Stimulated activated CD8-positive, alpha-beta memory T cell treated with anti-CD3 and anti-CD28 coated beads, Interleukin-12 subunit alpha, Interleukin-12 subunit beta, amount 100 ng/mL, for 24 hours (primary cell): ENCODE measurements around the gene ZDHHC14.

ENCODE experiments used
- DNase-seq: peaks from one replicate; pipeline ENCODE4 v3.0.0-alpha.2; 2020; ENCODE audit errors: extremely low read depth

The ZDHHC14 gene

GRCh38 chr6:157533048-157533871, 152.3 kb downstream of the ZDHHC14 start:
- no peak for DNase-seq

DNA sequence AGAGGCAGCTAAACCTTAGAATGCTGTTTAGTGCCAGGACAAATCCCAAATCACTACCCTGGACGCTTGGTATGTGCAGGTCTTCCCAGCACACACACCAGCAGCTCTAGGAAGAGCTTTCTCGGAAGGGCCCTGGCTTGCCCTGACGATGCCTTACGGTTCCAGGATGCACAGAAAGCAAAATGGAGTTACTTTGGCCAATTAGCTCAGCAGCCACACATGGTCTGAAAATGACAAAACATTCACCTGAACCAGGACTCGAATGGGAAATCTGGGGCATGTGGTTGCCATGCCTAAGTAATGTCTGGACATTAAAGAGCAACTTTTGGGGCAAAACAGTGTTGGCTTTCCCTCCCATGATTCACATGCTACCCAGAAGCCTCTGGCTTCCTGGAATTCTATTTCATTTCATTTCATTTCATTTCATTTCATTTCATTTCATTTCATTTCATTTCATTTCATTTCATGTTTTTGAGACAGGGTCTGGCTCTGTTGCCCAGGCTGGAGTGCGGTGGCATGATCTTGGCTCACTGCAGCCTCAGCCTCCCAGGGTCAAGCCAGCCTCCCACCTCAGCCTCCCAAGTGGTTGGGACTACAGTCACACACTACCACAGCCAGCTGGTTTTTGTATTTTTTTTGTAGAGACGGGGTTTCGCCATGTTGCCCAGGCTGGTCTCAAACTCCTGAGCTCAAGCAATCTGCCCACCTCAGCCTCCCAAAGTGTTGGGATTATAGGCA, 153.3 kb downstream of the ZDHHC14 start:
- no peak for DNase-seq

- no peak for DNase-seq
Observed at GRCh38 chr6:157534977-157535339, 154.0 kb downstream of the ZDHHC14 start.

- no peak for DNase-seq
Observed at GRCh38 chr6:157535340-157536222, 154.6 kb downstream of the ZDHHC14 start.

GRCh38 chr6:157536223-157536545, 155.2 kb downstream of the ZDHHC14 start:
- no peak for DNase-seq

DNA sequence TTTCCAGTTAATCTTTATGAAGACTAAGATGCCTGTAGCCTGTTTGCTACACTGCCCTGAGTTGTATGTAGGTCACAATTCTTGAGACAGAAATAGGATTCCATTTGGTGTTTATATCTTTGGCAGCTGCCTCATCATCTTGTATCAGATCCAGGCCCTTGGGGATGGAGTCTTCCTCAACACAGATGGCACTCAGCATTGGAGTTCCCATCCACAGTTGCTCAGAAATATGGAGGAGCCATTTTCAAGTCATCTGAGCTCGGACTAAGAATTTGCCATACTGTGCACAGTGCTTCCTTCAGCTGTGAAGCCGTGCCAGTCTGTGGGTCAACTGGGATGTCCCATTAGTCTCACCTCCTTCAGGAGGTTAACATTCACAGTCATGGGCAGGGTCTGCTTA, 156.6 kb downstream of the ZDHHC14 start:
- no peak for DNase-seq

DNA sequence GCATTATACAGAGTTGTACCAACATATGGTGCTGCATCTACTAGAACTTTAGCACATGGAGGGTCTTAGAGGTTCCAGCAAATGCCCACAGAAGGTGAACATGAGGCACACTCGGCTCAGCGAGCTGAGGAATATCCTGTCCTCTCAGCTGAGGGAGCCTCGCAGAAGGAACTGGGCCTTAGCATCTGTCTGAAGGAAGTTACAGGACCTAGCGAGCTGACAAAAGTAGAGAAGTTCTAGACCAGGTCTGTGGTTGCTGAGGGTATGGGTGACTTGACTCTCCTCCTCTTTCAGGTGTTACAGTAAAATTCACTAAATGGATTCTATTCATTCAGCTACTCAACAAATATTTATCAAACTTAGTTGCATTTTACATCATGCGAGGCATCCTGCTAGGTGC, 157.2 kb downstream of the ZDHHC14 start:
- no peak for DNase-seq

DNA sequence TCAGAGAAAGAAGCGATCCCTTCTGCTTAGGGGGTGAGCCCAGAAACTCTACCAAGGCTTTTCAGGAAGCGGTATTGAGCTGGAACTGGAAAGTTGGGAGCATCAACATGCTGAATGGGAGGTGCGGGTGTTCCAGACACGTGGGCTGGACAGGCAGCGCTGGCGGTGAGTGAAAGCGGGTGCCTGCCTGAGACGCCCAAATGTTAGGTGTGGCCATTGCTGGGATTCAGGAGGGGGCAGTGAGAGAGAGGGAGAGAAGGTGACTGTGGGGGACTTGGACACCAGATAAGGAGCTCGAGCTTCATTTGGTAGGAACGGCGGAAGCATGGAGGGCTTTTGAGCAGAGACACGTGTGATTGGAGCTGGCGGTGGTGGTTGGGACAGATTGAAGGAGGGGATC, 157.7 kb downstream of the ZDHHC14 start:
- no peak for DNase-seq

GRCh38 chr6:157539421-157539822, 158.4 kb downstream of the ZDHHC14 start:
- no peak for DNase-seq

GRCh38 chr6:157539900-157540752, 159.1 kb downstream of the ZDHHC14 start:
- DNase-seq: no peak

GRCh38 chr6:157541618-157542413, 160.8 kb downstream of the ZDHHC14 start:
- no peak for DNase-seq

DNA sequence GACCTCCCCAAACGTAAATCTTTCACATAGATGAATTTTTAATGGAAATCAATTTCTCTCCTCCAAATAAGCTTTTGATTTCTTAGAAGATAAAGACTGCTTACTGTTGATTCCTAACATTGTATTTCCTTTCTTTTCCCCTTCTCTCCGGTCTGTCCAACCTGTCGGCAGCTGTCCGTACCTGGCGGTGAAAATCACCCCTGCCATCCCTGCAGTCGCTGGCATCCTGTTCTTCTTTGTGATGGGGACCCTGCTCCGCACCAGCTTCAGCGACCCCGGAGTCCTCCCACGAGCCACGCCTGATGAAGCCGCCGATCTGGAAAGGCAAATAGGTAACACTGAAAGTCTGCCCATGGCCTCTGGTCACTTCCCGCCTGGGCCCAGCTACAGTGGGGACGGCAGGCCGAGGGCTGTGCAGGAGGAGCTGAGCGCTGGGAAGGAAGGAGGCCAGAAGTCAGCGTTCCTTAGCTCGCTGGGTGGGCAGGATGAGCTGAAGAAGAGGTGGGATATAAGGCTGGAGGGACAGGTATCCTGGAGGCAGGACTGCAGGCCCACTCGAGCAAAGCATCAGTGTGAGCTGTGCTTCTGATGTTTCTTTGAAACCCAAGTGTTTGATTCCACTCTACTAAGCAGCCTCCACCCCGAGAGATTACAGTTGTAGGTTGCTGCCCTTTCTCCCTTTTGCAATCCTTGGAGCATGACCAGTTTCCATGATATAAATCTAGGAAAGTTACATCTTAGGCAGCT, 161.6 kb downstream of the ZDHHC14 start:
- DNase-seq: no peak

DNA sequence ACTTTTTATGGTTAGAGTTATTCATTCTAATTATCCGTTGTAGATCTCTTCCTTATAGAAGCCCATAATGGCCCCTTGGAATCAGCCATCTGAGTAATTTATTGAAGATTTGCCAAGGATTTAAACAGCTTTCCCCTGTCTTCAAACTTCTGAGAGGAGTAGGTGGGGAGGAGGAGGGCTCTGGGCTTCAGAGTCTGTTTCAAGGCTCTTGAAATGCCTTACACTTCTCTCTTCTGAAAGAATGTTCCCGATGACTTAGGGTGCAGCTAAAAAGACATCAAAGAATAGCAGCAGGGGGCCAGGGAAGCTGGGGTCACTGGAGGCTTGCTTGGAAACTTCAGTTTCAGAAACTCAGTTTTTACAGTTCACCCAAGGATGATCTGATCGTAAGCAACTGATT, 165.3 kb downstream of the ZDHHC14 start:
- no peak for DNase-seq

DNA sequence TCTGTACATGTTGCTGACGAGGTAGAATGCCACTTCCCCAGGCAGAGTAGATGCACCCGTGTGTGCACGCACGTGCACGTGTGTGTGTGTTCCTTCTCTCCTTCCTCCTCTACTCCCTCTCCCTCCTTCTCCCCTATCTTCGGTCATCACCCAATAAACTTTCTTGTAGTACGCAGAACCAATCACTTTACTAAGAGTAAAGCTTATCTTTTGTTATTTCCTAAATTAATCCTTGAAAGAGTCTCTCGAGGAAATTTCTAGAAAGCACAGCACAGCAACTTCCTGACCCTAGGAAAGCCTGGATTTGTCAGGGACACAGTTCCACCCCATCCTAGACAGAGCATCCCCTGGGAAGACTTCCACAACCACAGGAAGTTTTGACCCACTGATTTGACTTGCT, 166.1 kb downstream of the ZDHHC14 start:
- DNase-seq: no peak

- no peak for DNase-seq
Observed at GRCh38 chr6:157548635-157549467, 167.9 kb downstream of the ZDHHC14 start.

DNA sequence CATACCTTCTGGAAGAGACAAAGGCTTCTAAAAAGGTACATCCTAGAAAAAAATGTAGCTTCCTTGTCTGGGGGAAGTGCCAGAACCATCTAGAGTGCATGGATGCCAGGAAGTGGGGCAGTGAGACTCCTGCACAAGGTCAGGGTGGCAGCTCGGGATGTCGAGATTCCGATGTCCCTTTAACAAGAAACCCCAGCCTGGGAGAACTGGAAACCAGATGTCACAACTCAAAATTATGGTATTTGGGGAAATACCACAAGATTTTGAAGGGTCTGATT, 168.4 kb downstream of the ZDHHC14 start:
- DNase-seq: no peak

DNA sequence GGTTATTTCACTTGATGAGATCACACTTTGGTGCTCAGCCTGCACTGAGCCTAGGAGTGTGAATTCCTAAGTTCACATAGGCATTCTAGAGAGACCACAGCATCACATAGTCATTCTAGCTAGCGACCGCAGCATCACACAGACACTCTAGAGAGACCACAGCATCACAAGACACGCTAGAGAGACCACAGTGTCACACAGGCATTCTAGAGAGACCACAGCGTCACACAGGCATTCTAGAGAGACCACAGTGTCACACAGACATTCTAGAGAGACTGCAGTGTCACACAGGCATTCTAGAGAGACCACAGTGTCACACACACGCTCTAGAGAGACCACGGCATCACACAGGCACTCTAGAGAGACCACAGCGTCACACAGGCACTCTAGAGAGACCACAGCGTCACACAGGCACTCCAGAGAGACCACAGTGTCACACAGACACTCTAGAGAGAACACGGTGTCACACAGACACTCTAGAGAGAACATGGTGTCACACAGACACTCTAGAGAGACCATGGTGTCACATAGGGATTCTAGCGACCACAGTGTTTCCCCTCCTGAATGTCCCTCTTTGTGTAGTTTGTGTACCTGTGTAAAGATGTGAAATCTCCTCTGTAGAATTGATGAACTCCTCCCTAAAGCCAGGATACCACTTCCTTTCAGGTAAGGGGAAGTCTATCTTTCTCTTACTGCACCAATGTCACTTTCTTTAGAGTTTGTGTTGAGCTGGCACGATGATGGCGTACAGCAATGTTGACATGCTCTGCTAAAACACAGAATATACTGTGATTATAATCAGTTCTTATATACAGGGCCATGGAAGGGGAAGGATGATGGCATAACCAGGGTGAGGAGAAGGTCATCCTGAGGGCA, 169.4 kb downstream of the ZDHHC14 start:
- no peak for DNase-seq
